HPDE6-E6E7 (cell line): Measurements from ENCODE around the gene SIVA1.
A peak's percentile ranks its signal among the peaks of the same experiment; 100 is the strongest.

Experiments used
- DNase-seq: peaks from one replicate; pipeline ENCODE4 v3.0.0; 2011; ENCODE audit warnings: missing footprints; ENCODE audit errors: extremely low spot score

Gene SIVA1

DNA sequence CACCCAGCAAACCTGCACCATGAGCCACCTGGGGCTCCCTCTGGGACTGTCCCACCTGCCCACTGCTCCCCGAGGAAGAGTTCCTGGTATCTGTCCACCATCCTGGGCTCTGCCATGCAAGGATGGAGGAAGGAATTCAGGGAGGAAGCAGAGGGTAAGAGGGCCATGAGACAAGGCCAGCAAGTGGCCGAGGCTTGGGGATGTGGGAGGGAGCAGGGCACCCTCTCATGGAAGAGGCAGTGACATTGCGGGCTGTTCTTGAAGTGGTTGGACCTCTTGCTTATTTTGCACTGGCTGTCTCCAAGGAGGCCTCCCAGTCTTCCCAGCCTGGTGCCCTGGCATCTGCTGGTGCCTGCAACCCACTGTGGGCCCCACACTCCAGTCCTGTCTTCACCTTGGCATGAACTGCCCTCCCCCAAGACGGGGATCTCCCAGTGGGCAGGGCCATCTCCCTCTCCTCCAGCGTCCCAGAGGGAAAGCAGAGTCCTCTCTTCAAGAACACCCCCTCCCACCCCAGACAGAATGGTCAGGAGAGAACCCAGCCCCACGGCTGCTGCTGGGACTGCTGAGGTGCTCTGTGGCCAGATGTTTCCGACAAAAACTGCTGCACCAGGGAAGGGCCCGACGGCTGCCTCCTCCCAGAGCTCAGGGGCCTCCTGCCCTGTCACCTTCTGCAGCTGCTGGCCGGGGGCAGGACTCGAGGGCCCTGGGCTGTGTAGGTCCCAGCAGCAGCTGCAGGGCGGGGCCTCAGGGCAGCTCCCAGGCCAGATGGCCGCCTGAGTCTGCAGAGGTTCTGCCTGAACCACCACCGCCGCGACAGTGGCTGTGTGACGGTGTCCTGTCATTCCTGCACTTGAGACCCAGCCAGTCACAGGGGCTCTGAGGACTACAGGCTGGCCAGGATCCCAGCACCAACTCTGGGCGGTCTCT lies 44.4 kb downstream of the SIVA1 start:
- DNase-seq = no peak

DNA sequence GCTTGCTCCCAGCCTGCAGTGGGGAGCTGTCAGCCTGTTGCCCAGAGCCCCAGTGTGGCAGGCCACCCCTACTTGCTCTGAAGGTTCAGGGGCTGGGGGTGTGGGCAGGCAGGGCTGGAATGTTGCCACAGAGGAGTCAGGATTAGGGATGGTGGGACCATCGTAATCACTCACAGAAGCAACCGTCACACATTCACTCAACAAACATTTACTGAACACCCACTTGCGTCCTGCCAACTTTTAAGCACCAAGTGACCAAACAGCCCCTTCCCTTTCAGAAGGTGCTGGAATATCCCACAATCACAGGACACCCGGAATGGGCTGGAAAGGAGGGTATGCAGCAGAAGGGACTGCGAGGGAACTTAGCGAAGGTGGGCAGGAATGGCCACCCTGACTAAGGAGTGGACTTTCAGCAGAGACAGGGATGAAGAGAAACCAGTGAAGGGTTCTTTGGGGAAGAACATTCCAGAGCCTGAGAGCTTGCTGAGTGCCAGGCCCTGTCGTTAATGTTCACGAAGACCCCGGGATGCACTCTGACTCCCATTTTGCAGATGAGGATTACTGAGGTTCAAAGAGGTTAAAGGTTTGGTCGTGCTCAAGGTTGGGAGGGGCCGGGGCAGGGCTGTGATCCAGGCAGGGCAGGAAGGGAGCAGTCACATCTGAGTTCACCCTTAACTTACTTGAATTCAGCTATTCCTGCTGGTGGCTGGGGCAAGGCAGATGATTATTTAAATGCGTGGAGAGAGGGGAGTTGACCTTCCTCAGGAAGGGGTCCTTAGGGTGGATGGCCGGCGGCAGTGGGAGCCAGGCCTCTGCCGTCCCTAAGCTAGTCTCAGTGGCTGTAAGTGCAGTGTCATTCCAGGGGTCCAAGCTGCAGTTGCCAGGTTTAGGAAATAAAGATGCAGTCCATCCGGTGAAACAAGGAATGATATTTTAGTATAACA lies 45.6 kb downstream of the SIVA1 start:
- DNase-seq = no peak

DNA sequence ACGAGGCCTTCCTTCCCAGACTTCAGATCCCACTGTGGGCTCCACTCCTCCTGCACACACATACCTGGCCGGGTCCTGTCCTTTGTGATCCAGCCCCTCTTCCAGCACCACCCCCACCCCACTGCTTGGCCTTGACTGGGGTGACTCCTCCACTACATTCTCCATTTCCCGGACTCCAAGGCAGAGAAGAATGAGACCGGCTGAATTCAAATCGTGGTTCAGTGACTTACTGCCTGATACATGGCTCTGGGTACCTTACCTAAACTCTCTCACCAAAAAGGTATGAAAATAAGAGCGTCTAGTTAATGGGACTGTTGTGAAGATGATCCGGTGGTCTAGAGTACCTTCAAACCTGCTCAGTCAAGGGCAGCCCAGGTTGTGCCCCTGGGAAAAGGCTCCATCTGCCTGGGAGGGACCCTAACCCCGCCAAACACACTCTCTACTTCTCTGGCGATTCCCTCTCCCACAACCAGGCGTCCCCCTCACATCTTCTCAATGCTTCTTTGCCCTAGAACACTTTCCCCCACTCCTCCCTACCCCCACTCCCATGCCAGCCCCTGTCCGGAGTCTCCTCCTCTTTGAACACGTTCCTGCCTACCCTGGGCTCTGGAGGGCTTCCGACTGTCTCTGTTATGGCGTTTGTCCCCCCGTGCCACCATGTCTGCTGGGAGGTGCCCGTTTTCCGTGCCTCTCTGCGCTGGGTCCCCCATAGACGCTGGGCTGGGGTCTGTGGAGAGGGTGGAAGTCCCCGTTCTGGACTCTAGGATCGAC lies 46.5 kb downstream of the SIVA1 start:
- no peak for DNase-seq

DNA sequence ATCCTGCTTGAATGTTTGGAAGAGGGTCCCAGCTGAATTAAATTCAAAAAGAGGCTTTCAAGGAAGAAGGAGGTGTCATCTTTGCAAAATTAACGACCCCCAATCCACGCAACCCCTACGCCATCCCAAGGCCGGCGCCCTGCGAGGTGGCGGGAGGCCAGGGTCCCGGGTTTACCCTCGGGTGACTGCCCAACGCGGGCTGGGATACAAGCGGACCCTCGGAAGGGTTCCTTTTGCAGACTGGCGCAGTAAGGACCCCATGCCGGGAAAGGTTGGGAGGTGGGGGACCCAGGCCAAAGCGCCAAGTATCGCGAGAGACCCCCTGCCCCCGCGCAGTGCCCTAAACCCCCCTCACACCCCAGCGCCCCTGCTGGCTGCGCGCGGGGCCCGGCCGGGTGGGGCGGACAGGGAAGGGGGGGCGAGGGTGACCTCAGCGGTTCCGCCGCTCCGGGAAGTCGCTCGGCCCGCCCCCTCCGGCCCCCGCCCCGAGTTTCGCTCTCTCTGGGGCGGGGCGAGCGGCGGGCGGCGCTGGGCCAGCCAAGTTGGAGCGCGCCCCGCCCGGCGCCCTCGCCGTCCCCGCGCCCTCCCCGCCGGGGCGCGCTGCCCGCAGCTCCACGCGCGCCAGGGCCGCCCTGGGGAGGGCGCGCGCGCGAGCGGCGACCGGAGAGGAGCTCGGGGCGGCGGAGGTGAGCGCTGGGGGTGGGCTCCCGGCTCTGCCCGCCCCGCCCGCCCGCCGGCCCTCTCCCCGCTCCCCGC lies 47.2 kb downstream of the SIVA1 start:
- no peak for DNase-seq

DNA sequence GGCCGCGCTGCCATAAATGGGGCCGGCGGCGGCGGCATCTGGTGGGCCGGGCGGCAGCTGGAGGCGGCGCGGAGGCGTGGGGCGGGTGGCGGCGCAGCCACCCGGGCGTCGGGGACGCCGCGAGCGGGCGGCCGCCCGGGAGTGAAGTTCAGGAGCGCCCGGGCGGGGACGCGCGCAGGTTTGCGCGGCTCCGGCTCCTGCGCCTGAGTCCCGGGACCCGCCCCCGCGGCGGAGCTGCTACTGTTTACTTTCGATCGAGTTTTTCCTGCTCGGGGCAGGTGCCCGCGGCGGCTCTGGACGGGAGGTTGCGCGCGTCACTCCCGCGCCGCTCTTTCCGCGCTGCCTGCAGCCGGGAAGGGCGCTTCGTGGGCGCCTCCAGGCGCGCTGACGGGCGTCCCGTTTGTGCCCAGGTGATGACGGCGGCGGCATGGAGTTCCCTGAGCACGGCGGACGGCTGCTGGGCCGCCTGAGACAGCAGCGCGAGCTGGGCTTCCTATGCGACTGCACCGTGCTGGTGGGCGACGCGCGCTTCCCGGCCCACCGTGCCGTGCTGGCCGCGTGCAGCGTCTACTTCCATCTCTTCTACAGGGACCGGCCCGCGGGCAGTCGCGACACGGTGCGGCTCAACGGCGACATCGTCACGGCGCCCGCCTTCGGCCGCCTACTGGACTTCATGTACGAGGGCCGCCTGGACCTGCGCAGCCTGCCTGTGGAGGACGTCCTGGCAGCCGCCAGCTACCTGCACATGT lies 48.0 kb downstream of the SIVA1 start, which contains the start of gene ZBTB42:
TSS of gene ZBTB42 (plus strand) at position 331 of the 749 bp plus-strand sequence. CDS start at position 428, 97 bp downstream.
- peak; percentile 84 for DNase-seq

DNA sequence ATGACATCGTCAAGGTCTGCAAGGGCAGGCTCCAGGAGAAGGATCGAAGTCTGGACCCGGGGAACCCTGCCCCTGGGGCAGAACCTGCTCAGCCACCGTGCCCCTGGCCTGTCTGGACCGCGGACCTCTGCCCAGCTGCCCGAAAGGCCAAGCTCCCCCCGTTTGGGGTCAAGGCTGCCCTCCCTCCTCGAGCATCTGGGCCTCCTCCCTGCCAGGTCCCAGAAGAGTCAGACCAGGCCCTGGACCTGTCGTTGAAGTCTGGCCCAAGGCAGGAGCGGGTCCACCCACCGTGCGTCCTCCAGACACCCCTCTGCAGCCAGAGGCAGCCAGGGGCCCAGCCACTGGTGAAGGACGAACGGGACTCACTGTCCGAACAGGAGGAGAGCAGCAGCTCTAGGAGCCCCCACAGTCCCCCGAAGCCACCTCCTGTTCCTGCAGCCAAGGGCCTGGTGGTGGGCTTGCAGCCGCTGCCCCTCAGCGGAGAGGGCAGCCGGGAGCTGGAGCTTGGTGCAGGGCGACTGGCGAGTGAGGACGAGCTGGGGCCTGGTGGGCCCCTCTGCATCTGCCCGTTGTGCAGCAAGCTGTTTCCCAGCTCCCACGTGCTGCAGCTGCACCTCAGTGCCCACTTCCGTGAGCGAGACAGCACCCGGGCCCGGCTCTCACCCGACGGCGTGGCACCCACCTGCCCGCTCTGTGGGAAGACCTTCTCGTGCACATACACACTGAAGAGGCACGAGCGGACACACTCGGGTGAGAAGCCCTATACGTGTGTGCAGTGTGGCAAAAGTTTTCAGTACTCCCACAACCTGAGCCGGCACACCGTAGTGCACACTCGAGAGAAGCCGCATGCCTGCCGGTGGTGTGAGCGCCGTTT lies 48.8 kb downstream of the SIVA1 start:
- DNase-seq = no peak

DNA sequence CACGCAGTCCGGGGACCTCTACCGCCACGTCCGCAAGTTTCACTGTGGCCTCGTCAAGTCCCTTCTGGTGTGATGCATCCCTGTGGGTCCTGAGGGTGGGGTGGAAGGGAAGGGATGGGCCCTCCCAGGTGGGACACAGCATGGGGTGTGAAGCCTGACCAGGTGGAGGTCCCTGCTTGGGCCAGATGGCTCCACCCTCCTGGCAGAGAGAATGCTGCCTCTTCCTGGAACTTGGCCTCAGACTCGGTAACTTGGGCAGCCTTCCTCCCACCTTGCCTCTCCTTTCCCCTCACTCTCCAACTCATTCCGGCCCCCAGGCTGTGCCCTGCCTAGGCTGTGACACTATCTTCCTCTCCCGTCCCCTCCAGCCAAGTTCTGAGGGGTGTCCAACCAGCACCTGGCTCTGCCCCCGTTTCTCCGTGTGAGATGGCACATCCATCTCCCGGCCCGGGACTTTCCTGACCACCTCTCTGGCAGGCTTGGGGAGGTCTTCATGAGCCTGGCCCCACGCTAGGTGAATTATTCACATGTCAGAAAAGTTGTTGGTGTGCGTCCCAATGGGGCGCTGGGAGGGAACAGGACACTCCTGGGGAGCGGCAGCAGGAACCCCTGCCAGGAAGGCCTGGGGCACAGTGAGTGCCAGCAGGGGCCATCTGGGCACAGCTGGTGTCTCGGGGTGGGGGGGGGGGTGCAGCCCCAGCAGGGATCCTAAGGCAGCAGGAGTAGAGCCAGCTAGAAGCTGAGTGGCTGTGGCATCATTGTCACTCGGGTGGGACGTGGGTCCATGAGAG lies 49.6 kb downstream of the SIVA1 start:
- DNase-seq = no peak

DNA sequence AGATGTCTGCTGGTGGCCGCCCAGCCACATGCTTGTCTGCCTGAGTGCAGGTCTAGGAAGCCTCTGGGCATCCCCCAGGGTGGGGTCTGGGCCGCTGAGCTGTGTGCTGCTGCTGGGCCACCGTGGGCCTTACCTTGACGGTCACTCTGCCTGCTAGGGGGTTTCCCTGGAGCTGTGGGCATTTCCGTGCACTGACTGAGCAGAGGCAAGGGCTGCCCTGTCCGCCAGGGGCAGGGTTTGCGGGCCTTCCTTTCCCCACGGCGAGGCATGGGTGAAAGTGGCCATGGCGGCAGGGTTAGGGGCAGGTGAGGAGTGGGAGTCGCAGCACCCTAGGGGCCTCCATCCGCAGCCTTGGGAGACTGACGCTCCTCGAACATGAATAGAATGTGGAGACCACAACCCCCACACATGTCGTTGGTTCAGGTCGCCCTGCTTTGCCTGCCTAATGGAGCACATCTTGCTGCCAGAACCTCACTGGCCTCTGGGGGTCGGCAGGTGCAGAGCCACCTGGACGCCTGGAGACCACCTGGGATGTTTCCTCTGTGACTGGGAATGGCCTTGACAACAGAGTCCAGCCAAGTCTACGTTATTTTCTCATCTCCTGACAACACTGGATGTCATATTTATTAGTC lies 50.4 kb downstream of the SIVA1 start:
- no peak for DNase-seq

DNA sequence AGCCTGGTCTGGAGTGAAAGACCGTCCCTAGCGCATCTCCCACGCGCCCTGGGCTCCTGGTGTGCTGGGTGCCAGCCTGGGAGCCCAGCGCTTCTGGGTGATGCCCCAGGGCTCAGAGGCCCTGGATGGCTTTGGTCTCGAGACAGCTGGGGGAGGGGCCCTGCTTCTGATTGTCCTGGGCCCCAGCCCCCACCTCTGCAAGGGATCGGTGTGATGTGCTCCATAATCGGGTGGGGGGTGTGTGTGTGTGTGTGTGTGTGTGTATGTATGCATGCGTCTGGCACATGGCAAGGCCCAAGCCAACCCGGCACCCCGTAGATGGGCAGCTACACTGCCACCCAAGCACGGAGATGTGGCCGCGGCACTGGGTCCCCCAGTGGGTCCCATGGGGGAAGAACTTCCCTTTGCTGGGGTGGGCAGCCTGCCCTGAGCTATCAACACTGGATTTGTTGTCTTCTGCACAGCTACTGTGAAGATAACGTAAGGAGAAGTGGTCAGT lies 51.0 kb downstream of the SIVA1 start:
- DNase-seq = no peak

DNA sequence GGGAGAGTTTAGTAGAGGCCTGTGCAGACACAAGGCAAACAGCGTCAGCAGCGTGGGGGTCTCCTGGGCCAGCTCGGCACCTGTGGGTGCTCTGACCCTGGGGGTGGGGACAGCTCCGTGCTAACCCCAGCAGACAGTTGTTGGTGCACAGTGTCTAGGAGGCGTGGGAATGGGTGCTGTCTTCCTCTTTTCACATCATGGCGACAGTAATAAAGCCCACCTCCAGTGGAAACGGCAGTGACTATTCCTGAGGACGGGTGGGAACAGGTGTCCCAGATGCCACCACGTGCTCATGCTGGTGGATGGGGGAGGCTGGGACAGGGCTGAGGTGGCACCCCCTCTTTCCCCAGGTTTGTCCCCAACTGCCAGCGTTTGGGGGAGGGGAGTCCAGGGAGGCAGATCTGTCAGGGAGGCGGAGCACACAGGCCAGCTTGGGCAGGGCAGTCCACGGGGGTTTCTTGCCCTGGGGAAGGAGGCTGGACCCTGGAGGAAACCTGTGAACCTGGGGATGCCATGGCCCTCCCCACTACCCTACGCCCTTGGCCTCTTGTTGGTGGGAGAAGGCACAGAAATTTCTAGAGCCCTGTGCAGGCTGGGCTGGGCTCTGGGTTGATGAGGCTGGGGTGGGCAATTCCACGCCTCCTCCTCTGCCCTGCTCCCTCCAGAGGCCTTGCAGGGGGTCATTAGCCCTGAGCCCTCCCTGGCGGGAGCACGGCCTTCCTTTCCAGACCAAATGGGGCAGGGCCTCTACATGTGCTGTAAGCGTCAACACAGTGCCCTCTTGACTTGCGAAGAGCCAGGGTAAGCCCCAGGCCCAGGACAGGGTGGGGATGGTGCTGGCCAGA lies 51.8 kb downstream of the SIVA1 start:
- DNase-seq = no peak

DNA sequence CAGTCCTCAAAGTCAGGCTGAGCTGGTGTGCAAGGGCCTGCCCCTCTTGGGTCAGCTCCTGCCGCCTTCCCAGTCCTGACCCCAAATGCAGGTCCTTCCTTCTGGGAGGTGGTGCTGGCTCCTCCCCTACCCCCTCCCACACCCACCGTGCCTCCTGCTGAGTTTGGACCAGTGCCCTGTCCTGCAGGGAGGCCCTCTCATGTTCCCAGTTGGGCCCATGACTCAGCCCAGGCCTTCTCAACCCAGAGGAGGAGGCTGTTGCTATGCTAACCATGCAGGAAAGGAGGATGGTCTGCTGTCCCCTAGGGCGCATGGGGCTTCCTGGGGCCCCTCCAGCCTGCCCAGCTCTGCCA lies 52.4 kb downstream of the SIVA1 start:
- no peak for DNase-seq

DNA sequence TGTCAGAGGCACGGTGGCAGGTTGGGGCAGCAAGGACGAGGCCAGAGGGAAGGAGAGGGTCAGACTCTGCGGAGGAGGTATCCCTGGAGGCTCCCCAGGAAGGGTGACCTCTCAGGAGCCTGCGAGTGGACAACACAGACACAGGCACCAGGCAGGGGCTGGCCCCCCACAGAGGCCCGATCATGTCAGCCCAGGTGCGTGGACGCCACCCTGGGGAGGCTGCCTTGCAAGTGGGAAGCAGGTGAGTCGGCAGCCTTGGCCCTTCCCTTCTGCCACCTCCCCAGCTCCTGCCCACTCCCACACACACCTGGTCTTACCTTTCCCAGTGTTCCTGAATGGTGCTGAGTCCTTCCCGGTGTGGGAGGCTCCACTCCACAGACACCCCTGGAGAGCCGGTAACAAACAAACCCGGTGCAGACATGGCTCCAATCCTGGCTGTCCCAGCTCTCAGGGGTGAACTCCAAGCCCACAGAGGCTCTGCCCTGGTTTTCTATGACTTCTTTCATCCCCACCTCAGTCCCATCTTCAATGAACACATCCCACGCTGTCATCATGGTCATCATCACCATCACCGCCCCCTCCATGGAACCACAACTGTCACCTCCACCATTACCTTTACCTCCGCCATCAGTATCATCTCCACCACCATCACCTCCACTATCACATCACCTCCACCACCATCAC lies 53.1 kb downstream of the SIVA1 start:
- DNase-seq = no peak

DNA sequence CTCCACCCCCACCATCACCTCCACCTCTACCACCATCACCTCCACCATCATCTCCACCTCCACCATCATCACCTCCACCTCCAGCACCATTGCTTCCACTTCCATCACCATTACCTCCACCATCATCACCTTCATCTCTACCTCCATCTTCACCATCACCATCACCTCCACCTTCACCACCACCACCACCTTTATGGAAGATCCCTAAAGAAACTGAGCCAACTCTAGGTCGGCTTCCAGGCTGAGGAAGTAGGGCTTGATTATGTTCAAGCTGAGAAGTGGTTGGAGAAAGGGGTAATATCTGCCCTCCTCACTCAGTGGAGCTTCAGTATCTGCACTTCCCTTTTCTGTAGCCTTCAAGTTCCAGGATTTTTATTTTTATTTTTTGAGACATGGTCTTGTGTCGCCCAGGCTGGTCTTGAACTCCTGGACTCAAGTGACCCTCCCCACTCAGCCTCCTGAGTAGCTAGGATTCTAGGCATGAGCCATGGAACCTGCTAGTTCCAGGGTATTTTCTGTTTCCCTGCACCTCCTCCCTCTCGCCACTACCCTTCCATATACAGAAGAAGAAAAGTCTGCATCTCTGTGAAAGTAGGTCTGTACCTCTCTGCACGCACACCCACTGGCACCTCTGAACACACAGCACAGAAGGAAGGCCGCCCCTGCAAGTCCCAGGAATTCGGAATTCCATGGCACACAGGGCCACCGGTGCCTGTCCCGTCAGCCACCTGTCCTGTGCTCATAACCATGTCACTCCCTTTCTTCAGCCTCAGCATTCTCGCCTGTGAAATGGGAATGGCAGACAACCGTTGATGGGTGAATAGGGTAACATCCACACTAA lies 53.9 kb downstream of the SIVA1 start:
- DNase-seq = no peak

DNA sequence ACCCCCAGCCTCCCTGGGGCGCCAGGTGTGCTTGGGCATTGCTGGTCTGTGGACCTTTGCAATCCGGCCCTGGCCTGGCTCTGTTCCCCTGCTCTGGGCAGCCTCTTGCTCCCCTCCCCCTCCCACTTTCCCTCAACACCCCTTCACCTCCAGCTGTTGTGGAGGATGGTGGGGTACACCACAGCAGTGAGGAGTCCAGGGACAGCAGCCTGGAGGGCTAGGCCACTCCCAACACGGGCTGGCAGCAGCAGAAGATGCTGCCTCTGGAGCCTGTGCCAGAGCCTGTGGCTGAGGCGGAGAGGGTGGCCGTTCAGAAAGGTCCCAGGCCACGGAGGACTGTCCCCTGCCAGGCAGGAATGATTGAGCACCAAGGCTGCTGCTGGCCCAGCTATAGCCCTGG lies 55.5 kb downstream of the SIVA1 start:
- no peak for DNase-seq
